ENCODE measurements around the gene MPZ.
"Not testable (repeated sequence)": the region's sequence is repeated elsewhere in the genome, so short reads cannot be mapped to it uniquely, and the experiment has no call there.

The MPZ gene

GRCh38 chr1:161309868-161310267 is at the start of gene MPZ:
Gene MPZ, minus strand, starts transcription at chr1:161309968. Its CDS starts 63 bp downstream, at chr1:161309905.
- no peak for DNase-seq

GRCh38 chr1:161359291-161359690 is 49.5 kb upstream of the MPZ start:
- DNase-seq = no peak

GRCh38 chr1:161357073-161357472 is 47.3 kb upstream of the MPZ start:
- DNase-seq = no peak

- no peak for DNase-seq
Measured at GRCh38 chr1:161351482-161351881, 41.7 kb upstream of the MPZ start.

GRCh38 chr1:161350671-161351070 is 40.9 kb upstream of the MPZ start:
- no peak for DNase-seq

- DNase-seq = no peak
Measured at GRCh38 chr1:161342821-161343220, 33.1 kb upstream of the MPZ start.

- DNase-seq = no peak
Measured at GRCh38 chr1:161342177-161342576, 32.4 kb upstream of the MPZ start.

- no peak for DNase-seq
Measured at GRCh38 chr1:161335796-161336195, 26.0 kb upstream of the MPZ start.

GRCh38 chr1:161333166-161333565 is 23.4 kb upstream of the MPZ start:
- DNase-seq = no peak

- no peak for DNase-seq
Measured at GRCh38 chr1:161330346-161330745, 20.6 kb upstream of the MPZ start.

- DNase-seq = no peak
Measured at GRCh38 chr1:161324020-161324419, 14.3 kb upstream of the MPZ start.

- DNase-seq = not testable (repeated sequence)
Measured at GRCh38 chr1:161315841-161316674, 6.3 kb upstream of the MPZ start.

- DNase-seq = peak; percentile 84
Measured at GRCh38 chr1:161314201-161314981, 4.6 kb upstream of the MPZ start, which contains the start of gene SDHC. Gene SDHC, plus strand, starts transcription at chr1:161314381. Its CDS starts 25 bp downstream, at chr1:161314406.

- DNase-seq = no peak
Measured at GRCh38 chr1:161313554-161314200, 3.9 kb upstream of the MPZ start.

- no peak for DNase-seq
Measured at GRCh38 chr1:161311595-161312181, 1.9 kb upstream of the MPZ start.

- DNase-seq = no peak
Measured at GRCh38 chr1:161307892-161308638, 1.7 kb downstream of the MPZ start.

GRCh38 chr1:161307230-161307768 is 2.5 kb downstream of the MPZ start:
- no peak for DNase-seq

GRCh38 chr1:161305867-161306519 is 3.8 kb downstream of the MPZ start:
- DNase-seq = peak; percentile 75

- DNase-seq = no peak
Measured at GRCh38 chr1:161304927-161305866, 4.6 kb downstream of the MPZ start.

GRCh38 chr1:161300478-161300877 is 9.3 kb downstream of the MPZ start:
- DNase-seq = no peak

Measured in activated T-cell treated with anti-CD3 and anti-CD28 coated beads for 4 hours (primary cell).